HUDEP-2 (cell line): Measurements from ENCODE around the gene RFTN1.

Experiments used
- DNase-seq, 76 experiments: peaks; one replicate each; lab custom pipeline; 2025; ENCODE audit not compliant: unreplicated experiment in 76 of 76; lab: John Stamatoyannopoulos, UW

RFTN1 gene

DNA sequence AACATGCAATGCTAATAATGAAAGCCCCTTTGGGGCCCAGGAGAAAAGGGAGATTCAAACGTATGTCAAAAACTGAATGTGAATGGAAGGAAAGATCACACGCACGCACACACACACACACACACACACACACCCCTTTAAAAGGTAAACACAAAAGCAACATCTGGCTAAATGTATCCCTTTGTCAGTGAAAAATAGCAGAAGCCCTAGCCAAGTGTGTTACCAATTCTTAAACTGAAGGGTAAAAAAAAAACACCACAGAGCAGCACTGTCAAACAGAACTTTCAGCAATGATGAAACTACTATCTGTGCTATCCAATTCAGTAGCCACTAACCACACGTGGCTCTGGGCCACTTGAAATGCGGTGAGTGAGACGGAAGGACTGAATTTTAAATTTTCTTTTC lies 4.9 kb downstream of the RFTN1 start:
- no peak for DNase-seq

- DNase-seq = no peak
These were observed 5.3 kb downstream of the RFTN1 start for GRCh38 chr3:16508243-16508578.

GRCh38 chr3:16507578-16508242 lies 5.8 kb downstream of the RFTN1 start:
- no peak for DNase-seq

DNA sequence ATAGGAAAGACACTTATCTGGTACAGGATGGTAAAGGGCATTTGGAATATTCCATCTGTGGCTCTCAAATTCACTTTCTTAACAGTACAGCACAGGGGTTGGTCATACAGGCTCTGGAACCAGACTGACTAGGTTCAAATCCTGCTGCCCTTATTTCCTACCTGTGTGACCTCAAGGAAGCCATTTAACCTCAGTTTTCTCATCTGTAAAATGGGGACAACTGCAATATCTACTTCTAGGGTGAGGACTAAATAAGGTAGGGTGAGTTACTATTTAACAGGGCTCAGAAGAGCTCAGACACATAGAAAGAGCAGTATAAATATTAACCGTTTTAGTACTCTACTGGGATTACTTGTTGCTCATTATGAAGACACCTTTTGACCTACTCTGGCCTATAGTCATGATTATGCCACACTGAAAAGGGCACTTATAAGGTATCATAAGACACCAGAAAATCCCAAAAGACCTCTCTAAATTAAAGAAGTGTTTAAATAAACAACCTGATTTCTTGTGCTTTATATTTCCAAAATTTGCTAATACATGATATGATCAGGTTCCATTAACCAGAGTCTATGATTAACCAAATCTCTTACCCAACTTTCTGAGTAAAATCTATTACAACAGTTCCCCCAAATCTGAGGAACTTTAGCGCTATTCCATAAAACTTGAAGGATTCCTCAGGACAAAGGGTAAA lies 6.5 kb downstream of the RFTN1 start:
- no peak for DNase-seq

GRCh38 chr3:16506451-16506850 lies 7.0 kb downstream of the RFTN1 start:
- DNase-seq = no peak

DNA sequence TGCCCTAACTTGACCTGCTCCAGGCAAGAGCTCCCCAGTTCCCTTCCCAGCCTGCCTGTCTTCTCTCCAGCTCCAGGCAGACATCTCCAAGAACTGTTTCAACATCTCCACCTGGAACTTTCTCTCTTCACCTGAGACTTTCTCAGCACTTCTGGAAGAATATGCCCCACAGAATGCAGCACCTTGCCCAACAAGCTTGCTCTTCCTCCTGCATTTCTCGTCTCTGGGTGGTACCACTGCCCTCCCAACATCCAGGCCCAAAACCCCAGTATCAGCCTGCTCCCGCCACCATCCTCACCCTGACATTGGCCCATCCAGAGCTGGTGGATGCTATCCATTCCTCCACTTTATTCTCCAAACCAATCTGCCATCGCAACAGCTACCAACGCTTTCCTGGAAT lies 8.8 kb downstream of the RFTN1 start:
- DNase-seq = no peak

GRCh38 chr3:16504242-16504641 lies 9.3 kb downstream of the RFTN1 start:
- DNase-seq = no peak

GRCh38 chr3:16503191-16503776 lies 10.2 kb downstream of the RFTN1 start:
- no peak for DNase-seq

DNA sequence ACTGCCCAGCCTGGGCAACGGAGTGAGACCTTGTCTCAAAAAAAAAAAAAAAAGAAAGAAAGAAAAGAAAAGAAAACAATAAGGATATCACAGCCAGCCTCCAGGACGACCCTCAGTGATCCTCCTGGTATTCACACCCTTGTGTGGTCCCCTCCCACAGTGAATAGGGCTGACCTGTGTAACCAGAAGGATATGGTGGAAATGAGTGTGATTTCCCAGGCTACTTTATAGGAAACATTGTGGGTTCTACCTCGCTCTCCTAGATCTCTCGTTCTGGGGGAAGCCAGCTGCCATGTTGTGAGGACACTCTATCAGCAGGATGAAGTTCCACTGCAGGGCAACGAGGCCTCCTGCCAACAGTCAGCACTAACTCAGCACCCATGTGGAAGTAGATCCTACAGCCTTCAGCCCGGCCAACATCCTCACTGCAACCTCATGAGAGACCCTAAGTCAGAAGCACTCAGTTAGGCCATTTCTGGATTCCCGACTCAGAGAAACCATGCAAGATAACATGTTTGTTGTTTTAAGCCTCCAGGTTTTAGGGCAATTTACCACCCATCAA lies 11.1 kb downstream of the RFTN1 start:
- DNase-seq = no peak

- no peak for DNase-seq
These were observed 12.1 kb downstream of the RFTN1 start for GRCh38 chr3:16501376-16501775.

GRCh38 chr3:16500911-16501310 lies 12.6 kb downstream of the RFTN1 start:
- DNase-seq = no peak

GRCh38 chr3:16500093-16500492 lies 13.4 kb downstream of the RFTN1 start:
- DNase-seq = no peak

DNA sequence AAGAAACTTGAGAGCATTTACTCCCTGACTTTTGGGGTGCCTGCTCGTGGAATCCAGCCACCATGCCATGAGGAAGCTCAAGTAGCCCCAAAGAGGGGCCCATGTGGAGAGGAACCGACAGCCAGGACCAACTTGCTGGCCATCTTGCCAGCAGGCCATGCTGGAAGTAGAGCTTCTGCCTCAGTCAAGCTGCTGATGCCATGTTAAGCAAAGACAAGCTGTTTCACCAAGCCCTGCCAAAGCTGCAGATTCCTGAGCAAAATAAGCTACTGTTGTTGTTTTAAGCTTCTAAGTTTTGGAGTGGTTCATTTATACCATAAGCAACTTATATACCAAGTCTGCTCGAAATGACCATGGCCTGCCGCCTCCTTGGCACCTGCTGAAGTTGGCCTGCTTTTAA lies 14.1 kb downstream of the RFTN1 start:
- DNase-seq = no peak

DNA sequence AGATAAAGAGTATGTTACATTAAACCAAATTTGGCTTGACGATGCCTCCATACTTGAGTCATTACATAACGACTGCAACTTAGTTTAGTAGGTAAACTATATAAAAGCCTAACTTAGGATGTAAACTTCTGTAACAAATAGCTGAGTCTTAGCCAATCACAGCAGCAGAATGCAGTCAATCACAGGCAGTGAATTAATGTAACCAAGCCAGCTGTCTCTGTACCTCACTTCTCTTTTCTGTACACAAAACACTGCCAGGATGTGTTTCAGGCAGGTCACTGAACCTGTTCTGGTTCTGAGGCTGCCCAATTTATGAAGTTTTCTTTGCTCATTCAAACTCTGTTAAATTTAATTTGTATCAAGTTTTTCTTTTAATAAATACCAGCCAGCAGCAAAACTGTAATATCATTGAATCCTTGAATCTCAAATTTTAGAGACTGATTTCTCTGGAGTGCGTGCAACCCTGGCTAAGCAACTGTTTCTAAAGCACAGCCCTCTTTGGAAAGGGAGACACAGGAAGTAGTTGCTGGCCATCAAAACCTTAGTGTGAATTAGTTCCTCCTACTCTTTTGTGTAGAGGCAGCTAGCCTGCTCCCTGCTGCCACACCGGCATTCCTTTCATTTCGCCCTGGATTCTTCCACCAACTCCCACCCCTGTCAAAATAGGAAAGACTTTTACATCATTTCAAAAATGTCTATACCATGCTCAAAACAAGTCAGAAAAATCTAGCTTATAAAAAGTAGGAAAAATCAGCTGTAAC lies 15.2 kb downstream of the RFTN1 start:
- no peak for DNase-seq

GRCh38 chr3:16496408-16497222 lies 16.9 kb downstream of the RFTN1 start:
- no peak for DNase-seq

- no peak for DNase-seq
These were observed 17.5 kb downstream of the RFTN1 start for GRCh38 chr3:16496008-16496407.

DNA sequence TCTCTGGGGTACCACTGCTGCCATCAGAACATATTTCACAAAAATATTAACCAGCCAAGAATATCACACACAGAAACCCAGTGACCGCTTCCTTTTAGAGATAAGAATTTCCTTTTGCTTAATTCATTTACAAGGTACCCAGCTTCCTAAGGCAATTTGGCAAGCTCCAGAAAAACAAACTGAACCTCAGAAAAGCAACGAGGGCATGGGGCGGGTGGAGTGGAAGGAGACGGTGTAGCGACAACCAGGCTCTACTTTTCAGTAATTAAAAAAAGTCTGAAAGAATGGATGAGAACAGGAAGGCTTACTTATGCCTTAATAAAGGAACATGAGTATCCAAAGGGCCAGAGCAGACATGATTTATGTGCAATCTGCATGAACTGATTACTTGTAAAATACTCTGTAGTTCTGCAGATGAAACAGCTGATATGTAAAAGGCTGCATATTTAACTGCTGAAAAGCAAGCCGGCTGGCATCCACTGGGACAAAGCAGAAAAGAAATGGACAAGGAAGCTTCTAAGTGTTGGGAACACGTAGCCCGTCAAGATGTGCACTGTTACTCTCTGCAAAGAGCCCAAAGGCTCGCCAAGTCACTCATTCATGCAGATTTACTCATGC lies 18.6 kb downstream of the RFTN1 start:
- DNase-seq = no peak

- no peak for DNase-seq
These were observed 19.4 kb downstream of the RFTN1 start for GRCh38 chr3:16494094-16494493.

GRCh38 chr3:16490062-16490619 lies 23.4 kb downstream of the RFTN1 start:
- no peak for DNase-seq
